GM18526 (cell line): ENCODE results near the gene MORN4.

Experiments
- POLR2A ChIP-seq: IDR thresholded peaks from 3 replicates; pipeline ENCODE4 v1.6.1; 2011; ENCODE audit not compliant: insufficient read length; ENCODE audit errors: extremely low read depth

Gene MORN4

DNA sequence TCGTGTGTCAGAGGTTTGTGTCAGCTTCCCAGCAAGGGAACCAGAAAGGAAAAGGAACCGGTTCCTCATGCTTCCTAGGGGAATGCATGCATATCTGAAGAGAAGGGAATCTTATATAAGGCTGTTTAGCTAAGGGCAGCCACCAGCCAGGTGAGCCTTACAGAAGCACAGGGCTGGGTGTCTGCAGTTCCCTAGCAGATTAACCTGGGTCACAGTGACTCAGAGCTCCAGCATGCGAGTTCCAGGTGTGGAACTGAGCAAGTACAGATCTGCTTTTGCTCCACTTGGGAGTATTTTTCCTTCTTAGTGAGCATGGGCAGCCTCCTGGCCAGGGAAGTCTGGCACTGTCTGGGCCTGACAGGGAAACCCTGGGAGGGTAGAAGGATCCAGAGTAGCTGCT lies 61.7 kb downstream of the MORN4 start:
- no peak for TF ChIP-seq POLR2A

DNA sequence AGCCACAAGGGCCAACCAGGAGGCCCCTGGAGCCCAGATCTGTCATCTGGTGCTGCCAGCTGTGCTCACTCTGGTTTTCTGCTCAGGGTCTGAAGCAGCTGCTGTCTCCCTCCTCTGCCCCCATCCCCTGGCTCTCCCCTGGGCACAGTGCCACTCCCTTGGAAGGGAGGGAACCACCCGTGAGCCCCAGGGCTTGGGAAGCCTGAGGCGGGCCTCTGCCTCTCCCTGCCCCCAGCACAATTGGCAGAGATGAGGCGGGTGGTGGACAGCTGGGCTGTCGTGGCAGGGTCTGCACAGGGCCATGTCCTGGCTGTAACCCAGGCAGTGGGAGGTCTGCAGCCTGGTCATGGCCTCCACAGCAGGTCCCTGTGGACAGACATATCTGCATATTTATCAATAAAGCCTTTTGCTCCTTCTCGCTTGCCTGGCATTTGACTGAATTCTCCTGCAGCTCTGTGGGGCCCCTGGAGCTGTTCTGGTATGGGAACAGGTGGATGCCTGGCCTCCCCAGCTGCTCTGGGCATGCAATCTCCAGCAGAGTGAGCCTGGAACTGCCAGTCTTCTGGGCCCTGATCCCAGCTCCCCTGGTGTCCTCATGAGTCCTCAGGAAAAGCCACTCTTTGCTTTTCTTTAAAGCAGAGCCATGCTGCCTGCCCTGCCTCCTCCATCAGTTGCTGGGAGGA lies 62.4 kb downstream of the MORN4 start:
- TF ChIP-seq POLR2A = no peak

DNA sequence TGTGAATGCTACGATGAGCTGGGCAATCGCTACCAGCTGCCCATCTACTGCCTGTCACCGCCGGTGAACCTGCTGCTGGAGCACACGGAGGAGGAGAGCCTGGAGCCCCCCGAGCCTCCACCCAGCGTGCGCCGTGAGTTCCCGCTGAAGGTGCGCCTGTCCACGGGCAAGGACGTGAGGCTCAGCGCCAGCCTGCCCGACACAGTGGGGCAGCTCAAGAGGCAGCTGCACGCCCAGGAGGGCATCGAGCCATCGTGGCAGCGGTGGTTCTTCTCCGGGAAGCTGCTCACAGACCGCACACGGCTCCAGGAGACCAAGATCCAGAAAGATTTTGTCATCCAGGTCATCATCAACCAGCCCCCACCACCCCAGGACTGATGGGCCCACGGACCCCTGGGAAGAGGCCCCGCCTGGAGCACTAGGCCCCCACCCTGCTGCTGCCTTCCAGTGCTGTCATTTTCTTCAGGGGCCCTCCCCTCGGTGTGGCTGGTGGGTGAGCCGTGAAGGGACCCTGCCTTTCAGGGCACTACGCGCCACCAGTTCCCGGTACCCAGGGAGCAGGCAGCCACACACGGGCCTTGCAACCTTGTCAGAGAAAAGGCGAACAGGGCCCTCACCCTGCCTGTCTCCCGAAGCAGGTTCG lies 63.0 kb downstream of the MORN4 start:
- TF ChIP-seq POLR2A = no peak

DNA sequence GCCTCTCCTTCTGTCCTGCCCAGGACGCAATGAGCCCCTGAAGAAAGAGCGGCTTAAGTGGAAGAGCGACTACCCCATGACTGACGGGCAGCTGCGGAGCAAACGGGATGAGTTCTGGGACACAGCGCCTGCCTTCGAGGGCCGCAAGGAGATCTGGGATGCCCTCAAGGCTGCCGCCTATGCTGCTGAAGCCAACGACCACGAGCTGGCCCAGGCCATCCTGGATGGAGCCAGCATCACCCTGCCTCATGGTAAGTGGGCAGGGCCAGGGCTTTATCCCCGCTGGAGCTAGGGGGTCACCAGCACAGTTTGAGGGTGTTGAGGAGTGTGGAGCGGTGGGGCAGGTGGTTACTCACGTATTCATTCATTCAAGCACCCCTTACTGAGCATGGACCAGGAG lies 65.4 kb downstream of the MORN4 start:
- TF ChIP-seq POLR2A = no peak

DNA sequence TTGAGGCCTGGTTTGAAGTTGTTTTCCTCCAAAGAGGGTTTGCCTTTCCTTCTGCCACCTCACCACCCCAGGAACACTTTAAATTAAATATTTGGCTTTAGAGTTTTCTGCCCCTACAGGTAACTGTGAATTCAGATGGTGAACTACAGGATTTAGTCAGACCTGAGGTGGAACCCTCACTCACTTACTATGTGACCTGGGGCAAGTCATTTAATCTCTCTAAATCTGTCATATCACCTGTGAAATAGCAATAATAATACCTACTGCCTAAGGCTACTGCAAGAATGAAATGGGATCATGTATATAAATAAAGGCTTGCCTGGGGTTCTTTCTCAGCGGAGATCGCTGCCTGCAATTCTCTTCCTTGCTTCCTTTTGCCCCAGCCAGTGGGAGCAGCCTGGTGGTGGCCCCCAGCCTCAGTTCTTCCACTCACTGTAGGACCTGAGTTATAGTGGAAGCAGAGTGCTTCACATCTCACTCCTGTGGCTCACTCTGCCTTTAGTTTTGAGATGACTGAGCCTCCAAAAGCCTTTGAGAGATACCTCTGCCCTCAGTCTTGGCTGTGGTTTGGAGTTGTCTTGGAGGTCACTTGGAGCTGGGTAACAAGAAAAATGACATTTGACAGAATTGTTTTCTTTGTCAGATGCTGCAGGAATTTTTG lies 66.8 kb downstream of the MORN4 start:
- TF ChIP-seq POLR2A = no peak

DNA sequence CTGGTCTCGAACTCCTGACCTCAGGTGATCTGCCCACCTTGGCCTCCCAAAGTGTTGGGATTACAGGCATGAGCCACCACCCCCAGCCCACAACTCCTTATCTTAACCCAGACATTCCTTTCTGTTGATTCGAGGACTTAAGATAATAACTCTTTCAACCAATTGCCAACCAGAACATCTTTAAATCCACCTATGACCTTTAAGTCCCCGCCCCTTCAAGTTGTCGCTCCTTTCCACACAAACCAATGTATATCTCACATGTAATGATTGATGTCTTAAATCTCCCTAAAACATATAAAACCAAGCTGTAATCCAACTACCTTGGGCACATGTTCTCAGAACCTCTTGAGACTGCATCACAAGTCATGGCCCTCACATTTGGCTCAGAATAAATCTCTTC lies 68.5 kb downstream of the MORN4 start:
- no peak for TF ChIP-seq POLR2A
